GM12878 (cell line): ENCODE measurements around the gene SMARCE1. TPM values are rescaled to one million over a fixed set of nuclear protein-coding genes. Genes with fewer than 3 reads are reported as not detected.

Experiments
- BCL11A ChIP-seq: IDR thresholded peaks from 2 replicates; pipeline ENCODE4 v1.6.1; 2011; ENCODE audit warnings: low read depth, low read length
- MYC ChIP-seq: IDR thresholded peaks from 2 replicates; pipeline ENCODE4 v1.6.1; 2011; ENCODE audit warnings: mild to moderate bottlenecking, low read length, moderate library complexity, inconsistent platforms; ENCODE audit not compliant: insufficient read depth, insufficient replicate concordance, insufficient read length, severe bottlenecking
- NR2F1 ChIP-seq: fragments of 450-650 bp; conservative IDR thresholded peaks from 2 replicates; pipeline ENCODE4 v1.6.1; 2017; ENCODE audit warnings: mild to moderate bottlenecking
- RAD21 ChIP-seq: IDR thresholded peaks from 2 replicates; pipeline ENCODE4 v1.6.1; 2011; ENCODE audit warnings: mild to moderate bottlenecking, low read depth, low read length, moderate library complexity; ENCODE audit not compliant: insufficient read depth
- YBX1 ChIP-seq: fragments of 450-650 bp; IDR thresholded peaks from 2 replicates; pipeline ENCODE4 v1.6.1; 2016; ENCODE audit warnings: antibody characterized with exemption
- ZBTB40 ChIP-seq: fragments of 450-650 bp; IDR thresholded peaks from 2 replicates; pipeline ENCODE4 v1.6.1; 2016; ENCODE audit warnings: mild to moderate bottlenecking, moderate library complexity, borderline replicate concordance
- ZNF24 ChIP-seq: fragments of 450-650 bp; IDR thresholded peaks from 2 replicates; pipeline ENCODE4 v1.6.1; 2017; ENCODE audit warnings: antibody characterized with exemption, mild to moderate bottlenecking
- ZNF687 ChIP-seq: fragments of 450-650 bp; IDR thresholded peaks from 2 replicates; pipeline ENCODE4 v1.6.1; 2017; ENCODE audit warnings: mild to moderate bottlenecking, moderate library complexity
- polyA plus RNA-seq, 11 experiments: library from polyadenylated mRNA; depleted of rRNA in 4 of 11; unstranded in 6 of 11; stranded (reverse) in 5 of 11; fragments of >200 nt; fragmentation: Nextera tagmentation in 4 of 11; fragmentation: Illumina TruSeq in 1 of 11; extraction: Ambion mirVana in 4 of 11; extraction: Trizol in 1 of 11; gene quantifications; 1 replicate in 1 of 11; 2 replicates in 10 of 11; pipeline versions ENCODE4 v1.2.1 to v1.2.3, GENCODE V29; 2011 to 2016; ENCODE audit warnings: inconsistent platforms in 2 of 11, missing spikeins in 2 of 11, low read depth in 1 of 11
- total RNA-seq, 4 experiments: library from RNA; depleted of rRNA in 3 of 4; stranded (reverse); fragments of >200 nt in 3 of 4; fragmentation: Illumina TruSeq in 1 of 4; extraction: Trizol in 1 of 4; gene quantifications; 2 replicates each; pipeline versions ENCODE4 v1.2.1 to v1.2.3, GENCODE V29; 2013 to 2021
- TF ChIP-seq, protein P1 (sequence below): IDR thresholded peaks from 2 replicates; pipeline ENCODE4 v1.6.1; 2011; ENCODE audit warnings: low read depth, mild to moderate bottlenecking, low read length, moderate library complexity, borderline replicate concordance; ENCODE audit errors: extremely low read depth
- TF ChIP-seq, protein P2 (sequence below): IDR thresholded peaks from 2 replicates; pipeline ENCODE4 v1.6.1; 2011; ENCODE audit warnings: low read depth, low read length, improper control_type of control experiment, borderline replicate concordance
- TF ChIP-seq, protein P3 (sequence below): fragments of 150-350 bp; IDR thresholded peaks from 2 replicates; pipeline ENCODE4 v1.6.1; 2016; ENCODE audit warnings: low read depth, low read length

SMARCE1 gene
- total and polyA plus RNA-seq, 10 of the 15 experiments (the other 5 are each of a cell fraction or from before 2014, with no cell fraction given): 87.9 to 191 (median 132) TPM

- TF ChIP-seq ZBTB40 (peak; percentile 44; the same call in 1 of the 2 replicates), ZNF24 (0 out of 2 replicates have a peak, but pooled peaks have one; percentile 6), YBX1 (no peak), NR2F1 (peak; percentile 81), RAD21 (0 out of 2 replicates have a peak, but pooled peaks have one; percentile 4), ZNF687 (peak; percentile 87), BCL11A (peak; percentile 64; the same call in 1 of the 2 replicates), MYC (no peak)
- TF ChIP-seq, protein P1, sequence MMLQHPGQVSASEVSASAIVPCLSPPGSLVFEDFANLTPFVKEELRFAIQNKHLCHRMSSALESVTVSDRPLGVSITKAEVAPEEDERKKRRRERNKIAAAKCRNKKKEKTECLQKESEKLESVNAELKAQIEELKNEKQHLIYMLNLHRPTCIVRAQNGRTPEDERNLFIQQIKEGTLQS: no peak
- TF ChIP-seq, protein P2, sequence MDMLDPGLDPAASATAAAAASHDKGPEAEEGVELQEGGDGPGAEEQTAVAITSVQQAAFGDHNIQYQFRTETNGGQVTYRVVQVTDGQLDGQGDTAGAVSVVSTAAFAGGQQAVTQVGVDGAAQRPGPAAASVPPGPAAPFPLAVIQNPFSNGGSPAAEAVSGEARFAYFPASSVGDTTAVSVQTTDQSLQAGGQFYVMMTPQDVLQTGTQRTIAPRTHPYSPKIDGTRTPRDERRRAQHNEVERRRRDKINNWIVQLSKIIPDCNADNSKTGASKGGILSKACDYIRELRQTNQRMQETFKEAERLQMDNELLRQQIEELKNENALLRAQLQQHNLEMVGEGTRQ: no peak; the same call in 1 of the 2 replicates
- TF ChIP-seq, protein P3, sequence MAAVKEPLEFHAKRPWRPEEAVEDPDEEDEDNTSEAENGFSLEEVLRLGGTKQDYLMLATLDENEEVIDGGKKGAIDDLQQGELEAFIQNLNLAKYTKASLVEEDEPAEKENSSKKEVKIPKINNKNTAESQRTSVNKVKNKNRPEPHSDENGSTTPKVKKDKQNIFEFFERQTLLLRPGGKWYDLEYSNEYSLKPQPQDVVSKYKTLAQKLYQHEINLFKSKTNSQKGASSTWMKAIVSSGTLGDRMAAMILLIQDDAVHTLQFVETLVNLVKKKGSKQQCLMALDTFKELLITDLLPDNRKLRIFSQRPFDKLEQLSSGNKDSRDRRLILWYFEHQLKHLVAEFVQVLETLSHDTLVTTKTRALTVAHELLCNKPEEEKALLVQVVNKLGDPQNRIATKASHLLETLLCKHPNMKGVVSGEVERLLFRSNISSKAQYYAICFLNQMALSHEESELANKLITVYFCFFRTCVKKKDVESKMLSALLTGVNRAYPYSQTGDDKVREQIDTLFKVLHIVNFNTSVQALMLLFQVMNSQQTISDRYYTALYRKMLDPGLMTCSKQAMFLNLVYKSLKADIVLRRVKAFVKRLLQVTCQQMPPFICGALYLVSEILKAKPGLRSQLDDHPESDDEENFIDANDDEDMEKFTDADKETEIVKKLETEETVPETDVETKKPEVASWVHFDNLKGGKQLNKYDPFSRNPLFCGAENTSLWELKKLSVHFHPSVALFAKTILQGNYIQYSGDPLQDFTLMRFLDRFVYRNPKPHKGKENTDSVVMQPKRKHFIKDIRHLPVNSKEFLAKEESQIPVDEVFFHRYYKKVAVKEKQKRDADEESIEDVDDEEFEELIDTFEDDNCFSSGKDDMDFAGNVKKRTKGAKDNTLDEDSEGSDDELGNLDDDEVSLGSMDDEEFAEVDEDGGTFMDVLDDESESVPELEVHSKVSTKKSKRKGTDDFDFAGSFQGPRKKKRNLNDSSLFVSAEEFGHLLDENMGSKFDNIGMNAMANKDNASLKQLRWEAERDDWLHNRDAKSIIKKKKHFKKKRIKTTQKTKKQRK: no peak
Measured at GRCh38 chr17:40582328-40582901, 65.2 kb downstream of the SMARCE1 start (continued).
